A549 (cell line): ENCODE data around the gene WHRN. TPM values are rescaled to one million over a fixed set of nuclear protein-coding genes. Genes with fewer than 3 reads are reported as not detected.
A peak's percentile ranks its signal among the peaks of the same experiment; 100 is the strongest.

ENCODE experiments used
- ATAC-seq, 2 experiments: fragments of 200-7000 bp in 1 of 2; fragments of >200 bp in 1 of 2; cut with Nextera tagmentation in 1 of 2; cut with Tn5 transposase in 1 of 2; 3 replicates each; pipeline versions ENCODE4 v1.8.0 to v1.9.1; 2018 to 2020; ENCODE audit warnings: mild to moderate bottlenecking in 1 of 2, moderate library complexity in 1 of 2
- CTCF ChIA-PET: fragments of 300-600 bp; sonication (Branson Sonifier 250); formaldehyde crosslinking; extraction: SDS; loops from one replicate; lab custom pipeline; 2021; ENCODE audit warnings: antibody characterized with exemption, inconsistent platforms; lab: Yijun Ruan, JAX
- POLR2A ChIA-PET: fragments of 350-600 bp; formaldehyde crosslinking; extraction: SDS; loops from one replicate; lab custom pipeline; 2021; ENCODE audit warnings: antibody characterized with exemption, inconsistent platforms; lab: Yijun Ruan, JAX
- DNase-seq, 2 experiments: peaks; one replicate each; pipeline versions ENCODE4 v3.0.0 to v3.0.0-alpha.2; 2011 to 2016; ENCODE audit warnings: low read depth in 1 of 2, low spot score in 1 of 2
- FAIRE-seq: peaks from 2 replicates; lab custom pipeline; 2011; peaks lifted over from hg19 to GRCh38; lab: Jason Lieb, UNC
- H3K27ac ChIP-seq, 2 experiments: fragments of >200 bp; sonication (Bioruptor Twin); formaldehyde crosslinking; 3 replicates each; pipeline ENCODE4 v1.5.1; 2016 to 2017
- H3K4me1 ChIP-seq: fragments of >200 bp; sonication (Bioruptor Twin); formaldehyde crosslinking; 3 replicates; pipeline ENCODE4 v1.6.1; 2016
- H3K4me2 ChIP-seq: fragments of >200 bp; sonication (Bioruptor Twin); formaldehyde crosslinking; 3 replicates; pipeline ENCODE4 v1.6.1; 2016
- H3K4me3 ChIP-seq: fragments of >200 bp; sonication (Bioruptor Twin); formaldehyde crosslinking; 3 replicates; pipeline ENCODE4 v1.5.1; 2016
- H3K9me3 ChIP-seq: fragments of >200 bp; sonication (Bioruptor Twin); formaldehyde crosslinking; 3 replicates; pipeline ENCODE4 v1.6.1; 2016
- BHLHE40 ChIP-seq: IDR thresholded peaks from 2 replicates; pipeline ENCODE4 v1.6.1; 2012; ENCODE audit warnings: low read depth, low read length, inconsistent platforms
- CBX2 ChIP-seq: fragments of 200-600 bp; sonication (generic); IDR thresholded peaks from 2 replicates; pipeline ENCODE4 v1.6.1; 2016; ENCODE audit warnings: low read depth, mild to moderate bottlenecking, borderline replicate concordance
- CBX8 ChIP-seq: fragments of 200-600 bp; sonication (generic); IDR thresholded peaks from 2 replicates; pipeline ENCODE4 v1.6.1; 2016
- CHD2 ChIP-seq: fragments of 150-350 bp; IDR thresholded peaks from 2 replicates; pipeline ENCODE4 v1.6.1; 2014; ENCODE audit warnings: low read length; ENCODE audit not compliant: partially characterized antibody
- CTCF ChIP-seq: fragments of >200 bp; sonication (Bioruptor Twin); formaldehyde crosslinking; IDR thresholded peaks from 3 replicates; pipeline ENCODE4 v1.5.1; 2016
- E2F6 ChIP-seq: IDR thresholded peaks from 2 replicates; pipeline ENCODE4 v1.6.1; 2012; ENCODE audit warnings: low read depth, borderline replicate concordance
- EHF ChIP-seq: fragments of 250-450 bp; sonication (Bioruptor Pico); IDR thresholded peaks from 2 replicates; pipeline ENCODE4 v1.5.0; 2020; ENCODE audit warnings: mild to moderate bottlenecking
- FOXS1 ChIP-seq: fragments of 250-450 bp; sonication (Bioruptor Pico); IDR thresholded peaks from 2 replicates; pipeline ENCODE4 v1.5.0; 2020; ENCODE audit warnings: mild to moderate bottlenecking, moderate library complexity
- HES2 ChIP-seq: fragments of >200 bp; sonication (Bioruptor Twin); formaldehyde crosslinking; IDR thresholded peaks from 2 replicates; pipeline ENCODE4 v1.6.1; 2016
- HMGXB4 ChIP-seq: fragments of 250-450 bp; sonication (Bioruptor Pico); IDR thresholded peaks from 2 replicates; pipeline ENCODE4 v1.5.0; 2021; ENCODE audit warnings: mild to moderate bottlenecking, moderate library complexity, borderline replicate concordance
- HOXA7 ChIP-seq: fragments of 250-450 bp; sonication (Bioruptor Pico); IDR thresholded peaks from 2 replicates; pipeline ENCODE4 v1.5.0; 2020; ENCODE audit warnings: mild to moderate bottlenecking, moderate library complexity
- KDM5A ChIP-seq: fragments of 200-600 bp; sonication (generic); IDR thresholded peaks from 2 replicates; pipeline ENCODE4 v1.6.1; 2016; ENCODE audit warnings: antibody characterized with exemption, mild to moderate bottlenecking
- MAFK ChIP-seq: fragments of 450-650 bp; IDR thresholded peaks from 2 replicates; pipeline ENCODE4 v1.6.1; 2014; ENCODE audit not compliant: partially characterized antibody
- MYC ChIP-seq: IDR thresholded peaks from 2 replicates; pipeline ENCODE4 v1.6.1; 2012; ENCODE audit warnings: mild to moderate bottlenecking, inconsistent platforms, low read length, improper control_type of control experiment, borderline replicate concordance
- PHF8 ChIP-seq: fragments of 200-600 bp; sonication (generic); IDR thresholded peaks from 2 replicates; pipeline ENCODE4 v1.6.1; 2016; ENCODE audit warnings: low read depth, mild to moderate bottlenecking, antibody characterized with exemption, moderate library complexity, borderline replicate concordance
- RAD21 ChIP-seq, 2 experiments: fragments of >200 bp in 1 of 2; sonication (Bioruptor Twin) in 1 of 2; formaldehyde crosslinking in 1 of 2; IDR thresholded peaks in 1 of 2; conservative IDR thresholded peaks in 1 of 2; 2 replicates in 1 of 2; 3 replicates in 1 of 2; pipeline ENCODE4 v1.6.1; 2012 to 2018; ENCODE audit warnings: inconsistent platforms in 1 of 2
- SMC3 ChIP-seq: fragments of >200 bp; sonication (Bioruptor Twin); formaldehyde crosslinking; IDR thresholded peaks from 3 replicates; pipeline ENCODE4 v1.6.1; 2018; ENCODE audit warnings: inconsistent platforms
- ZC3H11A ChIP-seq: fragments of 450-650 bp; IDR thresholded peaks from 2 replicates; pipeline ENCODE4 v1.6.1; 2014; ENCODE audit warnings: antibody characterized with exemption, mild to moderate bottlenecking
- ZFP36 ChIP-seq: fragments of 450-650 bp; IDR thresholded peaks from 2 replicates; pipeline ENCODE4 v1.6.1; 2014; ENCODE audit warnings: borderline replicate concordance; ENCODE audit not compliant: partially characterized antibody
- ZNF302 ChIP-seq: fragments of 250-450 bp; sonication (Bioruptor Pico); IDR thresholded peaks from 2 replicates; pipeline ENCODE4 v1.9.0; 2021; ENCODE audit warnings: inconsistent platforms, mild to moderate bottlenecking, moderate library complexity
- ZSCAN20 ChIP-seq: fragments of 250-450 bp; sonication (Bioruptor Pico); IDR thresholded peaks from 2 replicates; pipeline ENCODE4 v1.8.0; 2022; ENCODE audit warnings: mild to moderate bottlenecking, moderate library complexity
- WGBS: methylation state at CpG from one replicate; pipeline ENCODE4 v1.1.6; 2017; ENCODE audit errors: missing lambda C conversion rate; 5-methylcytosine and 5-hydroxymethylcytosine counted together
- polyA plus RNA-seq, 4 experiments: library from polyadenylated mRNA; depleted of rRNA in 3 of 4; stranded (reverse); fragments of >200 nt; fragmentation: RNase III in 1 of 4; extraction: RNeasy Plus Mini Kit Qiagen cat#74134 plus additional on column Dnase treatment in 1 of 4; gene quantifications; 2 replicates in 3 of 4; 3 replicates in 1 of 4; pipeline ENCODE4 v1.2.3, GENCODE V29; 2011 to 2017
- TF ChIP-seq, protein P1 (sequence below): fragments of 200-600 bp; sonication (generic); IDR thresholded peaks from 2 replicates; pipeline ENCODE4 v1.6.1; 2016; ENCODE audit warnings: antibody characterized with exemption, mild to moderate bottlenecking, moderate library complexity
- TF ChIP-seq, protein P2 (sequence below): IDR thresholded peaks from 2 replicates; pipeline ENCODE4 v1.6.1; 2012

The WHRN gene
- polyA plus RNA-seq, 2 of the 4 experiments (the other 2 are of a cell fraction) = 1.2 to 3.2 TPM

- no peak overlapping the region for H3K4me3 ChIP-seq
- POLR2A ChIA-PET = interaction anchor here (0.9 kb wide), 1 partner anchor 100 kb away, joined by 3 read pairs; the partner anchor contains the start of gene ATP6V1G1
- DNase-seq (peak; percentile 74 to 79), FAIRE-seq (no peak), ATAC-seq (peak; percentile 92 to 98)
- TF ChIP-seq CTCF = peak; percentile 77
- no peak for TF ChIP-seq HOXA7 (CRISPR knock-in tag)
- TF ChIP-seq E2F6 = no peak
- no peak for TF ChIP-seq EHF
- TF ChIP-seq ZSCAN20 (CRISPR knock-in tag) = no peak
- TF ChIP-seq BHLHE40 = no peak
- no peak for TF ChIP-seq HMGXB4
- TF ChIP-seq SMC3 = peak; percentile 87
- TF ChIP-seq RAD21 (conservative IDR thresholded peaks at IDR 0.05 in 1 of 2, IDR thresholded peaks at IDR 0.05 in 1 of 2) = peak; percentile 84 to 87
- peaks cover 9% of the 10 kb centered on the region; the same call in 1 of the 3 replicates for H3K4me1 ChIP-seq
- no peak overlapping the region for H3K4me2 ChIP-seq
- H3K9me3 ChIP-seq = no peaks in the 10 kb centered on the region
- WGBS = 49% methylated on average over 6 of the region's 6 CpGs
- CTCF ChIA-PET = interaction anchor here (0.7 to 7.1 kb wide), 49 partner anchors 9 to 527 kb away, joined by 3 to 104 read pairs (median 5); partner anchors contain the start of genes ATP6V1G1, TEX53 and WHRN
- no peak overlapping the region for H3K27ac ChIP-seq
Observed at GRCh38 chr9:114487607-114488300, 17.5 kb downstream of the WHRN start.

DNA sequence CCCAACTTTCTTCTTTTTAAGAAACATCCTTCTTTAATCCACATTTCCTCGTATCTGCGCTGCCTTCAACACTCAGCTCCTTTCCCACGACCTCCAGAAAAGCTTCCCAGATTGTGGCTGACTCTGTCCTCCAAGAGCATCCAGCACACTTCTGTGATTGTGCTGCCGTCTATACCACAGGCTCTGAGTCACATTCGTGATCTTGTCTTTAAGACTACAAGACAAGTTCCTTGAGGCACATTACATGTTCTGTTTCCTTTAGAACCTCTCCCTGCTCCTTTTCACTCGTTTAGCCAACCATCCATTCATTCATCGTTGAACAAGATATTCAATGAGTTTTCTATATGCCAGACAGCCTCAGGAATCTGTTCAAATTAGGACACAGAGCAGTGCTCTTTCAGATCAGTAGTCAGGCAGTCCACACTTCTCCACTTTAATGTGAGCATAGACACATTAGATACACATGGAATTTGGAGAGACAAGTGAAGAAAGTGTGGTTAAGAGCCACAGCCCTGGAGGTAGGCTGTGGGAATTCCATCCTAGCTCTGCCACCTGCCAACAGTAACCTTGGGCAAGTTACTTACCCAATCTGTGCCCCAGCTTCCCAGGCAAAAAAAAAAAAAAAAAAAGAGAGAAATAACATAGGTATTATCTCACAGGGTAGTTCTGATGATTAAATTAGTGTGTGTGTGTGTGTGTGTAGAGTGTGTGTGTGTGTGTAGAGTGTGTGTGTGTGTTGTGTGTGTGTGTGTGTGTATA lies 18.9 kb downstream of the WHRN start:
- Histone ChIP-seq H3K9me3 (no peaks in the 10 kb centered on the region), H3K4me2 (no peak overlapping the region), H3K4me3 (no peak overlapping the region), H3K4me1 (peaks cover 9% of the 10 kb centered on the region; the same call in 1 of the 3 replicates), H3K27ac (no peak overlapping the region)
- TF ChIP-seq, protein P1, sequence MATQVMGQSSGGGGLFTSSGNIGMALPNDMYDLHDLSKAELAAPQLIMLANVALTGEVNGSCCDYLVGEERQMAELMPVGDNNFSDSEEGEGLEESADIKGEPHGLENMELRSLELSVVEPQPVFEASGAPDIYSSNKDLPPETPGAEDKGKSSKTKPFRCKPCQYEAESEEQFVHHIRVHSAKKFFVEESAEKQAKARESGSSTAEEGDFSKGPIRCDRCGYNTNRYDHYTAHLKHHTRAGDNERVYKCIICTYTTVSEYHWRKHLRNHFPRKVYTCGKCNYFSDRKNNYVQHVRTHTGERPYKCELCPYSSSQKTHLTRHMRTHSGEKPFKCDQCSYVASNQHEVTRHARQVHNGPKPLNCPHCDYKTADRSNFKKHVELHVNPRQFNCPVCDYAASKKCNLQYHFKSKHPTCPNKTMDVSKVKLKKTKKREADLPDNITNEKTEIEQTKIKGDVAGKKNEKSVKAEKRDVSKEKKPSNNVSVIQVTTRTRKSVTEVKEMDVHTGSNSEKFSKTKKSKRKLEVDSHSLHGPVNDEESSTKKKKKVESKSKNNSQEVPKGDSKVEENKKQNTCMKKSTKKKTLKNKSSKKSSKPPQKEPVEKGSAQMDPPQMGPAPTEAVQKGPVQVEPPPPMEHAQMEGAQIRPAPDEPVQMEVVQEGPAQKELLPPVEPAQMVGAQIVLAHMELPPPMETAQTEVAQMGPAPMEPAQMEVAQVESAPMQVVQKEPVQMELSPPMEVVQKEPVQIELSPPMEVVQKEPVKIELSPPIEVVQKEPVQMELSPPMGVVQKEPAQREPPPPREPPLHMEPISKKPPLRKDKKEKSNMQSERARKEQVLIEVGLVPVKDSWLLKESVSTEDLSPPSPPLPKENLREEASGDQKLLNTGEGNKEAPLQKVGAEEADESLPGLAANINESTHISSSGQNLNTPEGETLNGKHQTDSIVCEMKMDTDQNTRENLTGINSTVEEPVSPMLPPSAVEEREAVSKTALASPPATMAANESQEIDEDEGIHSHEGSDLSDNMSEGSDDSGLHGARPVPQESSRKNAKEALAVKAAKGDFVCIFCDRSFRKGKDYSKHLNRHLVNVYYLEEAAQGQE = no peak
- TF ChIP-seq HES2 (no peak), RAD21 (conservative IDR thresholded peaks at IDR 0.05 in 1 of 2, IDR thresholded peaks at IDR 0.05 in 1 of 2) (no peak), ZFP36 (no peak), ZC3H11A (no peak), PHF8 (no peak), E2F6 (no peak), MAFK (no peak), CBX8 (no peak), MYC (no peak), CBX2 (no peak), FOXS1 (no peak), CHD2 (no peak), KDM5A (no peak), ZNF302 (CRISPR knock-in tag) (no peak)
- TF ChIP-seq, protein P2, sequence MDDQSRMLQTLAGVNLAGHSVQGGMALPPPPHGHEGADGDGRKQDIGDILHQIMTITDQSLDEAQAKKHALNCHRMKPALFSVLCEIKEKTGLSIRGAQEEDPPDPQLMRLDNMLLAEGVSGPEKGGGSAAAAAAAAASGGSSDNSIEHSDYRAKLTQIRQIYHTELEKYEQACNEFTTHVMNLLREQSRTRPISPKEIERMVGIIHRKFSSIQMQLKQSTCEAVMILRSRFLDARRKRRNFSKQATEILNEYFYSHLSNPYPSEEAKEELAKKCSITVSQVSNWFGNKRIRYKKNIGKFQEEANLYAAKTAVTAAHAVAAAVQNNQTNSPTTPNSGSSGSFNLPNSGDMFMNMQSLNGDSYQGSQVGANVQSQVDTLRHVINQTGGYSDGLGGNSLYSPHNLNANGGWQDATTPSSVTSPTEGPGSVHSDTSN = no peak
- POLR2A ChIA-PET = no interaction called here
- DNase-seq = no peak
- ATAC-seq = no peak
- WGBS = 51% methylated on average over 7 of the region's 7 CpGs
- FAIRE-seq = no peak
- CTCF ChIA-PET = interaction anchor here (0.7 to 7.1 kb wide), 28 partner anchors 10 to 528 kb away, joined by 3 to 104 read pairs (median 4); partner anchors contain the start of genes TEX53 and WHRN
